Muscle layer of duodenum (tissue), 2 donors: ENCODE data around the gene ACTR3C.
"Not testable (repeated sequence)": the region's sequence is repeated elsewhere in the genome, so short reads cannot be mapped to it uniquely, and the experiment has no call there.

Experiments
- H3K27ac ChIP-seq: one replicate; pipeline ENCODE4 v1.7.0; 2013; ENCODE audit warnings: mild to moderate bottlenecking, low read length
- H3K27me3 ChIP-seq: one replicate; pipeline ENCODE4 v1.7.0; 2013; ENCODE audit warnings: low read depth, mild to moderate bottlenecking, control low read depth, low read length
- H3K36me3 ChIP-seq, 2 donors: one replicate each; pipeline ENCODE4 v1.7.0; 2013; ENCODE audit warnings: low read length in 2 of 2, control low read depth in 1 of 2, mild to moderate bottlenecking in 1 of 2; ENCODE audit not compliant: insufficient read depth in 2 of 2, control insufficient read depth in 1 of 2
- H3K4me1 ChIP-seq, 2 donors: one replicate each; pipeline ENCODE4 v1.7.0; 2013; ENCODE audit warnings: low read length in 2 of 2, mild to moderate bottlenecking in 2 of 2, control low read depth in 1 of 2, moderate library complexity in 1 of 2; ENCODE audit not compliant: insufficient read depth in 2 of 2, control insufficient read depth in 1 of 2
- H3K4me3 ChIP-seq, 2 donors: one replicate each; pipeline ENCODE4 v1.7.0; 2013; ENCODE audit warnings: low read length in 2 of 2, low read depth in 1 of 2, mild to moderate bottlenecking in 1 of 2
- H3K9me3 ChIP-seq, 2 donors: one replicate each; pipeline ENCODE4 v1.7.0; 2013; ENCODE audit warnings: low read length in 2 of 2, control low read depth in 1 of 2, mild to moderate bottlenecking in 1 of 2; ENCODE audit not compliant: control insufficient read depth in 1 of 2
- donor health status: healthy.

The ACTR3C gene

DNA sequence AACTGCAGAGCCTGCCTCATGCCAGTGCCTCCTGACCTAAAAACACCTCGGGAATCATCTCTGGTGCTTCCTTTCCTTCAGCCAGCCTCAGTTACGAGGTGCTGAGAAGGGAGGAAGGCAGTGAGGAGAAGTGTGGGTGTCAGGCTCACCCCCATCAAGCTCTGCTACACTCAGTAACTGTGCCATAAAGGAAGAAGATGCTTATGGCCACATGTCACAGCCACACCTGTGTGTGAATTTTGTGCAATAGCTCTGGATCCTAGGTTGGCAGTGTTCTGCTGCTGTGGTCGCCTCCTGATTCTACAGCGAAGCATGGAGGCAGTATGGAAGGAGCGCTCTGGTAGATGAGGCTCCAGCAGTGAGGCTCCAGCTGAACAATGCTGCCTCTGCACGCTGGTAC, 34.5 kb downstream of the ACTR3C start:
- H3K4me3 ChIP-seq, H3K9me3 ChIP-seq, H3K36me3 ChIP-seq, H3K27ac ChIP-seq, H3K4me1 ChIP-seq, H3K27me3 ChIP-seq: not testable (repeated sequence)

DNA sequence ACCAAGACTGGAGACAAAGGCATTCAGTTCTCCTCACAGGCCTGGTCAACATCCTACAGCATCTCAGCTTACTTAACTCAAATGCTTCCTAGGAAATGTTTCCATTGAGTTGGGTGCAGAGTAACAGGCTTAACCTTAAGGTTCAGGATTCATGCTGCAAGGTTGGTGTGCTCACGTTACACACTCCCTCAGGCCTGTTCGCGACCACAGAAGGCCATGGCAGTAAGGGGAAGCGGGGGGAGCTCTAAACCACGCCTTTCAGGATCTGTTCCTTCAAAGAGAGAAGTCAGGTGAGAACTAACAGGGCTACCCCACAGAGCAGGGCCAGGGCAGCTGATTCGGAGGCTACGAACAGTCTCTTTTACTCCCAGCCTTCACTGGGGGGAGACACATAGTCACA, 35.5 kb downstream of the ACTR3C start:
- not testable (repeated sequence) for H3K27me3 ChIP-seq, H3K4me1 ChIP-seq, H3K36me3 ChIP-seq, H3K27ac ChIP-seq, H3K4me3 ChIP-seq, H3K9me3 ChIP-seq

DNA sequence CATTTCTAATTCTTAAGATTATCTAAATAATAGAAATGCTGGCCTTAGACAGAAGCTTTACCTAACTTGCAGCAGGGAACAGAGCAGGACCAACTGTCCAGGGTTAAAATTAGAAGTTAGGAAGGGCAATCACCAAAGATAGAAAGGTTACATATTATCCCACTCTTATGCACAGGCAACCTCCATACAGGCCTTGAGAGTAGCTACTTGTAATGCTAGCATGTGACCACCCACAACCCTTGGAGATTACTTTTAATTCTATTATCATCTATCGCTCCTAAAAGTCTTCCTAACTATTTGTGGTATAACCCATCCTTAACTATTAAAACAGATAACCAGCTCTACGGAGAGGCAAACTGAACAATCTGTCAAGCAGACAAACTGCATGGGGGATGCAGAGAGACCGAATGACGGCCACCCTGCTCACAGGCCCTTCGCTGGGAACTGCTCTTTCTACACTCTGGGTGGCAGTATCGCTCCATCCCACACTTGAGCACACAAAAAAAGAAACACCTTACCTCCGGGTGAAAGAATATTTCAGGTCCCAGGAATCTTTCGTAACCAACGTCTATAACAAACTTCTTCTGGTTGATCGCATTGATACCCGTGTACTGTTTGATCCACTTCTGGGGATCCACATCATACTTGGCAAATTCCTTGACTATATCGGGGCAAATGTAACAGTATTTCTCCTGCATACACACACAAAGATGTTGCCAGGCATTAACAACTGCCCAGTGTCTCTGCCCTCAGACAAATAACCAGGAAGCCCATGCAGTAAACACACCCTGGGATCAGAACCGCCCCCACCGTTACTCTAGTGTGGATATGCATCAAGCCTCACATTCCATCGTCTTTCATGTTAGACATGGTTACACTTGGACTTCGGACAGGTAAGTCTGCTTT, 37.2 kb downstream of the ACTR3C start:
- H3K9me3 ChIP-seq, H3K36me3 ChIP-seq, H3K27me3 ChIP-seq, H3K27ac ChIP-seq, H3K4me1 ChIP-seq, H3K4me3 ChIP-seq: not testable (repeated sequence)

- not testable (repeated sequence) for H3K9me3 ChIP-seq, H3K27me3 ChIP-seq, H3K27ac ChIP-seq, H3K4me1 ChIP-seq, H3K4me3 ChIP-seq, H3K36me3 ChIP-seq
Measured at GRCh38 chr7:150283608-150284007, 39.7 kb downstream of the ACTR3C start.

GRCh38 chr7:150283111-150283510, 40.2 kb downstream of the ACTR3C start:
- not testable (repeated sequence) for H3K27me3 ChIP-seq, H3K4me3 ChIP-seq, H3K27ac ChIP-seq, H3K4me1 ChIP-seq, H3K9me3 ChIP-seq, H3K36me3 ChIP-seq

GRCh38 chr7:150281681-150282403, 41.5 kb downstream of the ACTR3C start:
- not testable (repeated sequence) for H3K36me3 ChIP-seq, H3K27ac ChIP-seq, H3K4me3 ChIP-seq, H3K27me3 ChIP-seq, H3K4me1 ChIP-seq, H3K9me3 ChIP-seq

DNA sequence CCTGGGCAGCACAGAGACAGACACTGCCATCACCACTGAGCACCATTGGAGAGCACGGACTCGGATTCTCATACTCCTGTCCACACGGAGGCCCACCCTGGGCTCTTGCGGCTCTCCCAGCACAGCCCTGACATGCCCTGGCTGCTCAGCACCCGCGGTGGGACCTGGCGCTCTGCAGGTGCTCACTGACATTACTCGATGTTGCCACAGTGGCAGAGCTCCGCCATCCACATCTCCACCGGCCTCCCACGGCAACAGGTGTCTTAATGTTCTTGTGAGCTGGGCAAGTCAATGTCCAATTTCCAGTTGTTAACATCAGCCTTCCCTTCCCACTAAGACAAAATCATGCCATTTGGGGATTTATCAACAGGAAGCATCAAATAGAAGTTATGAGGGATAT, 45.0 kb downstream of the ACTR3C start:
- H3K4me3 ChIP-seq, H3K36me3 ChIP-seq, H3K9me3 ChIP-seq, H3K27ac ChIP-seq, H3K4me1 ChIP-seq, H3K27me3 ChIP-seq: not testable (repeated sequence)

DNA sequence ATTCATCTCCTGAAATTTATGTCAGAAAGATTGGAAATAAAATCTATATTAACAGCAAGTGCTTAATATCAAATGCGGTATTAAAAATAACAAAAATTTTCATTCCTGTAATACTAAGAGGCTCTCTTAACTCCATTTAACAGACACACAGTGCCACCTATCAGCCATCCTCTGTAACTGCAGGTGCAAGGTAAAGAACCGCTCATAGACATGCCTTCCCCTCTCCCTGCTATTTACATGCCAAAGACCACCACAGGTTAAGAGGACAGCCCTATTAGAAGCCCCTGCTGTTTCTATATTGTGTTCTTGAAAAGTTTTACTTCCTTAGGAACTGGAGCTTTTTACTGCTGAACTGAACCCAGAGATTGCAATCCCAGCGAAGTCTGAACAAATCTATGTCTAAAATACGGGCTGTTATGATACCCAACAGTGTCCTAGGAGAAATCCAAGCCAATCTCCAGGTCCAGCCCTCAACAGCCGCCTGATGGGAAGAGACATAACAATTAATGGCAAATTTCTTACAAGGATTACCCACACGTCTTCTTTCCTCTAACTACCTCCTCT, 47.1 kb downstream of the ACTR3C start:
- not testable (repeated sequence) for H3K9me3 ChIP-seq, H3K27ac ChIP-seq, H3K36me3 ChIP-seq, H3K27me3 ChIP-seq, H3K4me1 ChIP-seq, H3K4me3 ChIP-seq

DNA sequence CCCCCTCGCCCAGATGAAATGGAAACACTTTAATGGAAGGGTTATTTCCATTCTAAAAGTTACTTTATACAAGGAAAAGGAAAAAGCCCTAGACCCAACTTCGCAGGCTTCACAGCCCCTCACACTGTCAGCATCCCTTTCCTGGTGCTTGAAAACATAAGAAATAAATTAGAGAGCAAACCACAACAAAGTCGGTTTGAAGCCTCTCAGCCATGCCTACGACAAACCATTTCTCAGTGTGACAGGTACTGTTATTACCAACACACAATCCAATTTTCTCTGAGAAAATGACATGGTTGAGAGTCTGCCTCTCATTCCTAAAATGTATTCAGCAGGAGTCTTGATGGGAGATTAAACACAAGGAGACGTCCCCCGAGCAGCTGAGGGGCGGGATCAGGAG, 51.4 kb downstream of the ACTR3C start:
- H3K36me3 ChIP-seq, H3K9me3 ChIP-seq, H3K27ac ChIP-seq, H3K27me3 ChIP-seq, H3K4me3 ChIP-seq, H3K4me1 ChIP-seq: not testable (repeated sequence)

DNA sequence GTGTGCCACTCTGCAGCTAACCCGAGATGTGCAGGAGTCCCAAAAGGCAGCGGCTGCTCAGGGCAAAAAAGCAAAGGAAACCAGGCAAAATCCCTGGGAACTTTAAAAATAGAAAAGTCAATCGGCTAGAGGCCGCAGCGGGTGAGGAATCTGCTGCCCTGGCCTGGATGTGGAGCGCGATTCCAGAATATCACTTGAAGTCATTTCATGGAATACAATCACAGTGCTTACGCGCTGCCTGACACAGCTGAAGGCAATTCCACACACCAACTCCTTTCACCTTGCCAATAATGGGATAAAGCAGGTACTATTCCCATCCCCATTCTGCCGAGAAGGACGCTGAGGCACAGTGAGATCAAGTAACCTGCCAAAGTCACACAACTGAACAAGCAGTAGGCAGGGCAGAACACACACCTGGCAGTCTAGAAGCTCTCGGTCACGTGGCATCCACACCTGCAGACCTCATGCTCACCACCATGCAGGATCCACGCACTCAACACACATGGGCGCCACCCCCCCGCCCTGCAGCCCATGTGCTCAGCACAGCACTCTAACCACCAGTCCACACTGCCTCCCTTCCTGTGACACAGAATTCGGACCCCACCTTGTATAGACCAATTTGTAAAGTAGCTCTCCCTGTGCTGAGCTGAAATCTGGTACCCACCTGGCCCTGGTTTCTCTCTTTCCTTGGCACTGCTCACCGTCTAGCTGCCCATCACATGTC, 53.1 kb downstream of the ACTR3C start:
- not testable (repeated sequence) for H3K4me3 ChIP-seq, H3K9me3 ChIP-seq, H3K36me3 ChIP-seq, H3K27me3 ChIP-seq, H3K27ac ChIP-seq, H3K4me1 ChIP-seq

GRCh38 chr7:150268798-150269197, 54.5 kb downstream of the ACTR3C start:
- not testable (repeated sequence) for H3K27ac ChIP-seq, H3K9me3 ChIP-seq, H3K4me1 ChIP-seq, H3K27me3 ChIP-seq, H3K36me3 ChIP-seq, H3K4me3 ChIP-seq
